MM.1S (cell line): ENCODE results near the gene PTPRN2.

Experiments
- CTCF ChIP-seq: fragments of 300-600 bp; sonication (generic); IDR thresholded peaks from 2 replicates; pipeline ENCODE4 v1.5.1; 2016; ENCODE audit warnings: antibody characterized with exemption, low read length, mixed read lengths
- EZH2 ChIP-seq: fragments of 300-600 bp; sonication (generic); optimal IDR thresholded peaks from 2 replicates; pipeline ENCODE3; 2017; ENCODE audit warnings: low read depth, mild to moderate bottlenecking, antibody characterized with exemption, low read length, mixed read lengths
- EZH2phosphoT487 ChIP-seq: fragments of 300-600 bp; sonication (generic); IDR thresholded peaks from 2 replicates; pipeline ENCODE4 v1.6.1; 2018; ENCODE audit warnings: antibody characterized with exemption, low read length

GRCh38 chr7:158606671-158607424, 19.2 kb upstream of the PTPRN2 start:
- no peak for TF ChIP-seq CTCF
- no peak for TF ChIP-seq EZH2
- no peak for TF ChIP-seq EZH2phosphoT487
